Activated CD8-positive, alpha-beta memory T cell treated with anti-CD3 and anti-CD28 coated beads for 1 hour (primary cell): ENCODE data around the gene LRRK1.

ENCODE experiments used
- DNase-seq, 2 donors: peaks; one replicate each; pipeline ENCODE4 v3.0.0-alpha.2; 2020; ENCODE audit warnings: low read depth in 1 of 2; ENCODE audit errors: extremely low read depth in 1 of 2

LRRK1 gene

GRCh38 chr15:100891307-100892012 is 27.7 kb upstream of the LRRK1 start:
- no peak for DNase-seq

GRCh38 chr15:100892013-100892355 is 27.2 kb upstream of the LRRK1 start:
- no peak for DNase-seq

DNA sequence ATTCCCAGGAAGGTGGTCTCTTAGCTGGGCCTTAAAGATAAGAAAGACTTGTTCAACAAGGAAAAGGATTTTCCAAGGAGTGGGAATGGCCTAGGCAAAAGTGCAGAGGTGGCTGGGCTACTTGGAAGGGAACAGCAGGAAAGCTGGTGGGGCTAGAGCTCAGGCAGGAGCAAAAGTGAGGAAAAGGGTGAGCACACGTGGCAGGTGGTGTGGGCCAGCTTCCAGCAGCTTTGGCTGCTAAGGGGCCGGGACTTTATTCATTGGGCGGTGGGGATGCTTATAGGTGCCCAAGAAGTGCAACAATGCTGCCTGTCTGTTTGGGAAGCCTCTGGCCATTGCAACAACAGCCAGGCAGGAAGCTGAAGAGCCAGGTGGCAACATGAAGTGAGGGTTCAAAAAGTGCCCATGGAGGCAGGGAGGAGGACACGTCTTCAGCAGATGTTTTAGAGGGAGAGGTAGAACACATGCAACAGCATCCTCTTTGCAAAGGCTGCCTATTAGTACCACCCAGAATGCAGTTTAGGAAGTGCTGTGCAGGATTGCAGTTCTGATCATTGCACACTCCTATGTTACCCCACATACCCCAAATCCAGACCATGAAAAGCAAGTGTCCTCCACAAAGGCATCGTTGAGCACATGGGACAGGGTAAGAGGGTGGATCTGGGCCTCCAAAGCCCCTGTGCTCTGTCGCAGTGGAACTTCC is 25.7 kb upstream of the LRRK1 start:
- DNase-seq = no peak

DNA sequence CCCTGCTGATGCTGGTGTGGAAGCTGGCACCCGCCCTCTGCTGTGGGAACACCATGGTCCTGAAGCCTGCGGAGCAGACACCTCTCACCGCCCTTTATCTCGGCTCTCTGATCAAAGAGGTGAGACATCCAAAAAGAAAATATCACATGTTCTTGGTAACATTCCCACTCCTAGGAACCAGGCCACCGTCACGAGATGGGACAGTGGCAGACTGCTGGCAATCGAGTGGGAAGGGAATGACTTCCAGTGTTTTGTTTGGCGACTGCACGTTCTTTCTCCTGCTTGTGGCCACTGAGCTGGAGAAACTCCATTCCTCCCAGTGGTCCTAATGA is 25.2 kb upstream of the LRRK1 start:
- DNase-seq = no peak

GRCh38 chr15:100895721-100896120 is 23.4 kb upstream of the LRRK1 start:
- no peak for DNase-seq

DNA sequence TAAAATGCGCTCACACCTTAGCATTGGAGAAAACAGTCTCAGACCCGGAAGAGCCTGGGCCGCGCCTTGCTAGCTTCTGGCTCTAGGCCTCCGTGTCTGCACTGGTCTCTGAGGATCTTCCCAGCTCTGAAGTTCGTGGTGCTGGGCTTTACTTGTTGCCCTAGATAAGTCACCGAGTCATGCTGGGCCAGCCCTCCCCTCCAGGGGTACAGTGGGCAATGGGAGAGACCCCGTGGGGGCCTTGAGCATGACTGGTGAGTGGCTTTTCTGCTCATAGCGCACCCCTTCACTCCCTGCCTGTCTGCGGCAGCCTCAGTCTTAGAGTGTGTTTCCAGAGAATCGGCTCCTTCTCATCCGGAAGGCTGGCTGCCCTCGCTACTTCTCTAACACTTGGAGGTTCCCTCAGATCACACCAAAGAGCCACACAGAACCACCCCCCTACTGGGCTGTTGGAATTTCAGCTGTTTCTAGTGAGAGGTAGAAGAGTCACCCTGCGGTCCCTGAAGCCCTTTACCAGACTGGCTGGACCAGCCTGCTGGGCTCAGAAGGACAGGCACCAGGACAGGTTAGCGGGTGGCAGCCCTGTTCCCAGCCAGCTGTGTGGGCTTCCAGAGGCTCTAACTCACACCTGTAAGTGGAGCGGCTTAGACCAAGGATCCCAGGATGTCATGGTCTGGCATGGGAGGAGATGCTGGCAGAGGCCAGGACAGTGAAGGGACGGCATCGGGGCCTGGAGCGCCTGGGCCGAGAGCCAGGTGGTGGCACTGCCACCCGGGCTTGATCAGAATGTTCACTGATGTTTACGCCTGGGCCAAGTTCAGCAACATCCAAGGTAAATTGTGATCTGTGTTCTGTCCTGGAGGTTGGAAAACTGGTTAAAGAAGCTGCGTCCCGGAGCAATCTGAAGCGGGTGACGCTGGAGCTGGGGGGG is 21.7 kb upstream of the LRRK1 start:
- DNase-seq = no peak

- DNase-seq = no peak
Observed at GRCh38 chr15:100898152-100898490, 21.0 kb upstream of the LRRK1 start.

GRCh38 chr15:100898661-100899462 is 20.3 kb upstream of the LRRK1 start:
- DNase-seq = no peak

GRCh38 chr15:100899601-100900000 is 19.6 kb upstream of the LRRK1 start:
- no peak for DNase-seq

- no peak for DNase-seq
Observed at GRCh38 chr15:100900136-100900794, 18.9 kb upstream of the LRRK1 start.

- no peak for DNase-seq
Observed at GRCh38 chr15:100900795-100901169, 18.4 kb upstream of the LRRK1 start.

- DNase-seq = no peak
Observed at GRCh38 chr15:100901296-100901695, 17.9 kb upstream of the LRRK1 start.

GRCh38 chr15:100901702-100902435 is 17.3 kb upstream of the LRRK1 start:
- no peak for DNase-seq

DNA sequence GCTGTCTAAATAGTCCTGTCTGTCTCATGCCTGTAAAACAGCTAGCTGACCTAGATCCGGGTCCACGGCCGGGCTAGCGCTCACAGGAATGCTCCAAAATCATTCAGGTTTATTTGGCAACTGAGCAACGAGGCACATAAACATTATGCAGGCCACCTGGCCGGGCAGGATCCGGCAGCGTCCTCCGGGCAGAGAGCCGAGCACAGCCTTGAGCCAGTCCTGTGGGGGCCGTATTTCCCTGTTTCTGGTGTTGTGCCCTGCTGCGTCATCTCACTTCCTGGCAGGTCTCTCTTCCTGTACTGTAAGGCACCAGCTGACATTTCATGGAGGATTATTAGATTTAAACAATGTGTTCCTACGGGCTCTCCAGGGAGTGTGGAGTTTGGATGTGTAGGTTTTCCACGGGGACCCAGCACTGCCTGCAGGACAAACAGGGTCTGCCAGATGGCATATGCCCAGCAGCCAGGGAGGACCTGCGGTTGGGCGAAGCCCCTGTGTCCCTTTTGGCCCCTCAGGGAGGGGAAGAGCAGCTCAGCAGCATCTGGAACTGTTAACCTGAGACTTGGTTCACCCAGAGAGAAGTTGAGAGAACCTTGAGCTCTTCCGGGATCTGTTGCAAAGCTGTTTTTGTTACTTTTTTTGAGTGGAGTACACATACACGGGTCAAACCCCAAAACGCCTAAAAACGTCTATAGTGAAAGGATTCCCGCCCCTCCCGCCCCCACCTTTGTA is 16.6 kb upstream of the LRRK1 start:
- DNase-seq = no peak

DNA sequence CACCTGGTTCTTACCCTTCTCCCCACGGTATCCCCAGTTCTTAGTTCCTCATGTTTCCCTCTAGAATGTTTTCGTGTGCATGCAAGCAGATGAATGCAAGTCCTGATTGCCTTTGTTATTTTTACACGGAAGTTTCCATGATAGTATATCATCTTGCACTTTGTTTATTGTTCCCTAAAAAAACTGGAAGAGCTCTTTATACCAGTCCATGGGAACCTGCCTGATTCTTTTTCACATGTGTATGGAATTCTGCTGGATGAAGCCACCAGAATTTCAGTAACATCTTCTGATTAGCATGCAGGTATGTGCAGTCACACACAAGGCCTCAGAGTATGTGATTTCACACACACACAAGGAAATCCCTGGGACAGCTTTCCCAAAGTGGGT is 16.0 kb upstream of the LRRK1 start:
- no peak for DNase-seq

DNA sequence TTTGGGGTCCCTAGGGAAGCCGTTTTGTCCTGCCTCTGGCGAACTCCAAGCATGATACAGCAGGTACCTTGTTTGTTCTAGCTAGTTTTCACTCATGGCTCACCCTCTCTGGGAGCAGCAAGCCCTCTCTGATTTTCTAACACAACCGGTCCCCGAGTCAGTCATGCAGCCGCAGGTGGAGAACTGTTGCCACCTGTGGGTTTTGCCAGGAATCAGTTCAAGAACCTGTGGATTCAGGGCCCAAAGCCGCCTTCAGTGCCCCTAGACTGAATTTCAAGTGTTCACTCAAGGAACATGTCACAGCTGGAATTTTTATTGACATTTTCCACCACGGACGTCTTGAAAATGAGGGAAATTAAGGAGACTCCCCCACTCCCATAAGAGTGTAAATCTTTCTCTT is 13.3 kb upstream of the LRRK1 start:
- DNase-seq = no peak

DNA sequence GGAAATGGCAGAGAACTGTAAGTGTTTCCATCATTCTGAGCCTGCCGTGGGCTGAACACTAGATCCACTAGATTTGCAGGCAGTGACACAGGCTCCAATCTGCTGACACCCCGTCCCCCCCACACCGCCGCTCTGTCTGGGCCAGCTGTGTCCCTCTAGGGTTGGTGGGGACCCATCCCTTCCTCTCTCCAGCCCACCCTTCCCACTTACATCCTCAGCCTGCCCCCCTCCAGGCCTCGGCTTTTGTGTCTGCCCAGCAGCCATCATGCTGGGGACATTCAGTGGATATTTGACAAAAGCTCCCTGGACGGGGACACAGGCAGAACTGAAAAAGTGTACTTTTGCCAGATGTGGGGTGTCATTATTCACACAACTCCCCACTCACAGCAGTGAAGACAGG is 10.7 kb upstream of the LRRK1 start:
- no peak for DNase-seq

DNA sequence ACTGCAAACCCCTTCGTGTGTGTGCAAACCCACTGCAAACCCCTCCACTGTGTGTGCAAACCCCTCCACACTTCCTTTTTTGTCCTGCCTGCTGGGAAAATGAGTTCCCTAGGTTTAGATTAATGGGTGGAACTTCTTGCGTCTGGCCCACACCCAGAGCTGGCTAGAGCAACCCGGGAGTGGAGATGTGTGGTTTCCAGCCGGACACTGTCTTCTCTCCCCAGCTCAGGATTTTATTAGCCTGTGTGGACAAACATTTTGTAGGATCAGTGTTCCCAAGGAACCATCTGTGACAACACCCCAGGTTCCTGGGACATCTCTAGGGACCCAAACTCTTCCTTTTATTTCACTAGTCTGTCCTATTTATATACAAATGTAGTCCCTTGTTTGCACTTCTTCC is 9.6 kb upstream of the LRRK1 start:
- DNase-seq = no peak
